Measurements from ENCODE around the gene LYSMD2. TPM values are rescaled to one million over a fixed set of nuclear protein-coding genes. Genes with fewer than 3 reads are reported as not detected.
A peak's percentile ranks its signal among the peaks of the same experiment; 100 is the strongest.

The LYSMD2 gene
- total RNA-seq, 6 experiments from 2014 or later = 5.0 to 17.4 (median 8.4) TPM

DNA sequence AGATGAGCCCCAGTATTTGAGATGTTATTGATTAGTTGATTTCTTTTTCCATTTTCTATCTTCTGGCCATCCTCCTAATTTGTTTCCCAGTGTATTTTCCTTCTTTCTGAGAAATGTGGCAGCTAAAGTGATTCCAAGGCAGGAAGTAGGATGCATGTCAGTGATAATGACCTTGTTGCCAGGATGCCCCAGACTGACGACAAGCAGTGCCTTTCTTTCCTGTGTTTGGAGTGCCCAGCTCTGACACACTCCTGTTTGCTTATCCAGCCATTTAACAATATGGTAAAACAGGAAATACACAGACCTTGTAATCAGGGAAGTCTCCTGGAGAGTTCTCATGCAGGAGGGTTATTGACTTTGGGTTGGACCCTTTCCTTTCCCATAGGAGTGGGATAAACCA, 34.3 kb upstream of the LYSMD2 start:
- intact Hi-C loops (cut with DNase I) = loop anchor here in 1 of 2 donors (5.0 kb wide), 1 partner anchor 119 kb away; no protein-coding TSS in a partner anchor
- 14% methylated on average over 1 of the region's 1 CpG for WGBS (ENCODE audit: insufficient coverage, low coverage, low lambda C conversion rate, missing lambda C conversion rate)
- Histone ChIP-seq H3K27me3 (no peaks in the 10 kb centered on the region), H3K27ac (no peak overlapping the region), H3K4me1 (peaks cover 0 to 5% (median 2%) of the 10 kb centered on the region in 4 donors), H3K4me3 (no peak overlapping the region), H3K36me3 (no peaks in the 10 kb centered on the region), H3K9me3 (no peaks in the 10 kb centered on the region)
- no peak for TF ChIP-seq CTCF (IDR thresholded peaks at IDR 0.05)
- no peak for TF ChIP-seq POLR2A (IDR thresholded peaks at IDR 0.05)
- no peak for ATAC-seq
- no peak for DNase-seq

GRCh38 chr15:51770902-51771301, 33.4 kb upstream of the LYSMD2 start:
- Histone ChIP-seq H3K4me1 (no peaks in the 10 kb centered on the region), H3K27ac (no peak overlapping the region), H3K27me3 (no peaks in the 10 kb centered on the region), H3K9me3 (no peaks in the 10 kb centered on the region), H3K4me3 (no peak overlapping the region), H3K36me3 (no peaks in the 10 kb centered on the region)
- no peak for ATAC-seq
- TF ChIP-seq CTCF (IDR thresholded peaks at IDR 0.05) = no peak
- TF ChIP-seq POLR2A (IDR thresholded peaks at IDR 0.05) = no peak
- intact Hi-C loops (cut with DNase I) = loop anchor here in 1 of 2 donors (5.0 kb wide), 1 partner anchor 119 kb away; no protein-coding TSS in a partner anchor
- DNase-seq = no peak
- 76% methylated on average over 2 of the region's 3 CpGs for WGBS (ENCODE audit: insufficient coverage, low coverage, low lambda C conversion rate, missing lambda C conversion rate)

DNA sequence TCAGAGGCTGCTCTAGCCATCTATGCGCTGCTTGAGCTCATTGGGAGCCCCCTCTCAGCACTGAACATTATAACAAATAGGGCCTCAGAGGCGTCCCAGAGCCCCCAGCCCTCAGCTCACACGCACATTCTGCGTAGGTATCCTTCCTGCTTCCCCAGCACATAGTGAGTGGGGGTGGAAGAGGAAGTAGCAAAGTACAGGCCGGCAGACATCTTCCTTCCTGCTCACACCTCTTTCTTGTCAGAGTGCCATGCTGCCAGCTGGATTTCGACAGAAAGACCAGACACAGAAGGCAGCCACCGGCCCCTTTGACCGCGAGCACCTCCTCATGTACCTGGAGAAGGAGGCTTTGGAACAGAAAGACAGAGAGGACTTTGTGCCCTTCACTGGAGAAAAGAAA, 30.6 kb upstream of the LYSMD2 start:
- no peak overlapping the region for H3K27ac ChIP-seq
- no peaks in the 10 kb centered on the region for H3K4me1 ChIP-seq
- intact Hi-C loops (cut with DNase I) = loop anchor here in 1 of 2 donors (10.0 kb wide), 1 partner anchor 113 kb away; no protein-coding TSS in a partner anchor
- ATAC-seq = peak; percentile 39 to 57 (median 54)
- no peaks in the 10 kb centered on the region for H3K27me3 ChIP-seq
- no peaks in the 10 kb centered on the region for H3K9me3 ChIP-seq
- TF ChIP-seq POLR2A (IDR thresholded peaks at IDR 0.05) (no peak), CTCF (IDR thresholded peaks at IDR 0.05) (no peak)
- 36% methylated on average over 5 of the region's 9 CpGs for WGBS (ENCODE audit: insufficient coverage, low coverage, low lambda C conversion rate, missing lambda C conversion rate)
- H3K4me3 ChIP-seq = no peak overlapping the region
- no peak for DNase-seq
- H3K36me3 ChIP-seq = no peaks in the 10 kb centered on the region

DNA sequence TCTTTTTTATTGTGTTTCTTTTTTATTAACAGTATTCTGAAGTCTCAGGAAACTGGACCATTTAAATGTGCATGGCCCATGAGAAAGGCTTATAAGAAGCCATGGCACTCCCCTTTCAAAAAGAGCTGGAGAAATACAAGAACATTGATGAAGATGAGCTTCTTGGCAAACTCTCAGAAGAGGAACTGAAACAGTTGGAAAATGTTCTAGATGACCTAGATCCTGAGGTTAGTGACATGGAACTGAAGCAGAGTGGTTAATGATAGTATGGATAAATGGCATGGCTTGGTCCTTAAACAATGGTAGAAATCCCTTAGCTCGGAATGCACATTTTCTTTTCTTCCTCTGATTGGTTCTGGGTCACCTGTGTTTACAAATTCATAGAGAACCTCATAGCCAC, 28.9 kb upstream of the LYSMD2 start:
- no peaks in the 10 kb centered on the region for H3K9me3 ChIP-seq
- no peaks in the 10 kb centered on the region for H3K4me1 ChIP-seq
- 92% methylated on average over 1 of the region's 1 CpG for WGBS (ENCODE audit: insufficient coverage, low coverage, low lambda C conversion rate, missing lambda C conversion rate)
- TF ChIP-seq POLR2A (IDR thresholded peaks at IDR 0.05) = no peak
- no peak for TF ChIP-seq CTCF (IDR thresholded peaks at IDR 0.05)
- ATAC-seq (no peak), DNase-seq (no peak)
- no peak overlapping the region for H3K4me3 ChIP-seq
- no peaks in the 10 kb centered on the region for H3K36me3 ChIP-seq
- intact Hi-C loops (cut with DNase I) = loop anchor here in 1 of 2 donors (10.0 kb wide), 1 partner anchor 112 kb away; no protein-coding TSS in a partner anchor
- no peak overlapping the region for H3K27ac ChIP-seq
- H3K27me3 ChIP-seq = no peaks in the 10 kb centered on the region

All from right lobe of liver (tissue), 6 donors.